H1 (cell line): ENCODE measurements around the gene IFT74. TPM values are rescaled to one million over a fixed set of nuclear protein-coding genes. Genes with fewer than 3 reads are reported as not detected.

Source experiments
- CTCF ChIA-PET: fragments of 300-600 bp; sonication (Branson Sonifier 250); formaldehyde crosslinking; loops from one replicate; lab custom pipeline; 2021; ENCODE audit not compliant: partially characterized antibody; lab: Charles Lee
- POLR2A ChIA-PET: fragments of 300-600 bp; sonication (Branson Sonifier 250); formaldehyde crosslinking; loops from one replicate; lab custom pipeline; 2021; ENCODE audit warnings: inconsistent platforms; ENCODE audit not compliant: partially characterized antibody; lab: Charles Lee
- DNase-seq, 2 experiments: peaks; one replicate each; pipeline versions ENCODE4 v3.0.0 to v3.0.0-alpha.2; 2010 to 2022; ENCODE audit warnings: low spot score in 2 of 2, low read depth in 1 of 2, mixed read lengths in 1 of 2
- FAIRE-seq: peaks from 2 replicates; lab custom pipeline; 2011; peaks lifted over from hg19 to GRCh38; lab: Jason Lieb, UNC
- H2AFZ ChIP-seq: 2 replicates; pipeline ENCODE4 v1.8.1; 2012; ENCODE audit warnings: low read length, inconsistent platforms
- H2AK5ac ChIP-seq: 2 replicates; pipeline ENCODE4 v1.6.1; 2013; ENCODE audit warnings: low read depth, low read length
- H2BK120ac ChIP-seq: replicated peaks from 2 replicates; pipeline ENCODE3; 2013; ENCODE audit warnings: low read depth, low read length, inconsistent platforms
- H2BK12ac ChIP-seq: 2 replicates; pipeline ENCODE4 v1.6.1; 2013; ENCODE audit warnings: low read depth, low read length
- H2BK15ac ChIP-seq: 2 replicates; pipeline ENCODE4 v1.6.1; 2013; ENCODE audit warnings: low read length
- H2BK20ac ChIP-seq: 2 replicates; pipeline ENCODE4 v1.6.1; 2013; ENCODE audit warnings: low read length
- H2BK5ac ChIP-seq: 2 replicates; pipeline ENCODE4 v1.6.1; 2013; ENCODE audit warnings: low read depth, low read length
- H3K14ac ChIP-seq: 2 replicates; pipeline ENCODE4 v1.6.1; 2013; ENCODE audit warnings: inconsistent platforms; ENCODE audit not compliant: insufficient read length
- H3K18ac ChIP-seq: 2 replicates; pipeline ENCODE4 v1.6.1; 2013; ENCODE audit warnings: low read length; ENCODE audit errors: extremely low read depth
- H3K23ac ChIP-seq: 2 replicates; pipeline ENCODE4 v1.6.1; 2013; ENCODE audit warnings: inconsistent platforms; ENCODE audit not compliant: insufficient read length
- H3K23me2 ChIP-seq: 2 replicates; pipeline ENCODE4 v1.6.1; 2013; ENCODE audit warnings: low read depth, low read length
- H3K27ac ChIP-seq: 2 replicates; pipeline ENCODE4 v1.6.1; 2011; ENCODE audit warnings: low read depth, low read length, inconsistent platforms
- H3K27me3 ChIP-seq, 4 experiments: replicated peaks in 1 of 4; 1 replicate in 1 of 4; 2 replicates in 3 of 4; pipeline versions ENCODE4 v1.6.1 to v1.8.1; 2011 to 2013; ENCODE audit warnings: low read length in 3 of 4, mild to moderate bottlenecking in 3 of 4, inconsistent platforms in 2 of 4, mixed read lengths in 2 of 4, moderate library complexity in 1 of 4; ENCODE audit not compliant: control insufficient read depth in 3 of 4, insufficient read depth in 3 of 4; ENCODE audit errors: extremely low read depth in 1 of 4
- H3K36me3 ChIP-seq, 4 experiments: 2 replicates each; pipeline versions ENCODE4 v1.6.1 to v1.8.1; 2011 to 2013; ENCODE audit warnings: mild to moderate bottlenecking in 4 of 4, low read length in 3 of 4, moderate library complexity in 2 of 4, control low read depth in 1 of 4, inconsistent platforms in 1 of 4; ENCODE audit not compliant: insufficient read depth in 4 of 4, control insufficient read depth in 2 of 4
- H3K4ac ChIP-seq: replicated peaks from 2 replicates; pipeline ENCODE3; 2013; ENCODE audit warnings: low read length, low read depth, mixed read lengths, inconsistent platforms; ENCODE audit not compliant: insufficient read length
- H3K4me1 ChIP-seq, 4 experiments: replicated peaks in 1 of 4; 1 replicate in 1 of 4; 2 replicates in 3 of 4; pipeline versions ENCODE4 v1.6.1 to v1.8.1; 2011 to 2013; ENCODE audit warnings: low read length in 3 of 4, inconsistent platforms in 2 of 4, mixed read lengths in 1 of 4; ENCODE audit not compliant: insufficient read depth in 4 of 4, control insufficient read depth in 3 of 4
- H3K4me2 ChIP-seq, 2 experiments: 2 replicates each; pipeline versions ENCODE4 v1.6.1 to v1.8.1; 2011 to 2013; ENCODE audit warnings: low read depth in 2 of 2, low read length in 2 of 2, control low read depth in 1 of 2, inconsistent platforms in 1 of 2, mild to moderate bottlenecking in 1 of 2; ENCODE audit not compliant: insufficient read depth in 1 of 2
- H3K4me3 ChIP-seq, 4 experiments: fragments of 200-600, 300-600 bp in 1 of 4; sonication (generic), shearing (Covaris generic), sonication (Bioruptor Twin) in 1 of 4; 2 replicates each; pipeline versions ENCODE4 v1.5.1 to v1.8.1; 2011 to 2016; ENCODE audit warnings: low read length in 4 of 4, low read depth in 3 of 4, control low read depth in 2 of 4, inconsistent platforms in 2 of 4, mild to moderate bottlenecking in 2 of 4, mixed read lengths in 1 of 4, moderate library complexity in 1 of 4; ENCODE audit not compliant: insufficient read depth in 2 of 4; ENCODE audit errors: extremely low read depth in 1 of 4
- H3K56ac ChIP-seq: replicated peaks from 2 replicates; pipeline ENCODE3; 2013; ENCODE audit warnings: low read depth, mild to moderate bottlenecking, mixed read lengths, low read length, inconsistent platforms; ENCODE audit not compliant: insufficient read length
- H3K79me1 ChIP-seq: 2 replicates; pipeline ENCODE4 v1.6.1; 2013; ENCODE audit warnings: low read depth, low read length, control low read depth
- H3K79me2 ChIP-seq, 2 experiments: 2 replicates each; pipeline versions ENCODE4 v1.6.1 to v1.8.1; 2012 to 2013; ENCODE audit warnings: low read length in 2 of 2, mild to moderate bottlenecking in 2 of 2, inconsistent platforms in 1 of 2; ENCODE audit not compliant: insufficient read depth in 2 of 2, control insufficient read depth in 1 of 2
- H3K9ac ChIP-seq, 4 experiments: replicated peaks in 1 of 4; 1 replicate in 1 of 4; 2 replicates in 3 of 4; pipeline versions ENCODE4 v1.6.1 to v1.8.1; 2011 to 2013; ENCODE audit warnings: low read depth in 3 of 4, low read length in 3 of 4, control low read depth in 2 of 4, mild to moderate bottlenecking in 2 of 4, moderate library complexity in 2 of 4, inconsistent platforms in 1 of 4; ENCODE audit errors: extremely low read depth in 1 of 4
- H3K9me3 ChIP-seq, 2 experiments: 2 replicates each; pipeline versions ENCODE4 v1.6.1 to v1.8.1; 2012 to 2013; ENCODE audit warnings: mild to moderate bottlenecking in 2 of 2, moderate library complexity in 2 of 2, control low read depth in 1 of 2, inconsistent platforms in 1 of 2, low read depth in 1 of 2, low read length in 1 of 2, mixed read lengths in 1 of 2; ENCODE audit not compliant: insufficient read depth in 2 of 2
- H4K20me1 ChIP-seq, 2 experiments: replicated peaks in 1 of 2; 2 replicates each; pipeline versions ENCODE3 to v1.8.1; 2011 to 2013; ENCODE audit warnings: inconsistent platforms in 2 of 2, low read length in 2 of 2, mild to moderate bottlenecking in 1 of 2; ENCODE audit not compliant: insufficient read depth in 2 of 2, control insufficient read depth in 1 of 2
- H4K5ac ChIP-seq: 2 replicates; pipeline ENCODE4 v1.6.1; 2013; ENCODE audit warnings: low read length, low read depth, mixed read lengths, inconsistent platforms; ENCODE audit not compliant: insufficient read length
- H4K8ac ChIP-seq: 2 replicates; pipeline ENCODE4 v1.8.0; 2013; ENCODE audit warnings: mild to moderate bottlenecking, moderate library complexity, low read length, inconsistent platforms; ENCODE audit not compliant: insufficient read depth; ENCODE audit errors: extremely low read depth
- H4K91ac ChIP-seq: replicated peaks from 2 replicates; pipeline ENCODE3; 2013; ENCODE audit warnings: low read length, mixed read lengths, inconsistent platforms; ENCODE audit not compliant: insufficient read length
- CREB1 ChIP-seq: IDR thresholded peaks from 2 replicates; pipeline ENCODE4 v1.6.1; 2012; ENCODE audit warnings: inconsistent platforms
- FOSL1 ChIP-seq: IDR thresholded peaks from 2 replicates; pipeline ENCODE4 v1.6.1; 2011; ENCODE audit warnings: mild to moderate bottlenecking, low read depth, low read length, moderate library complexity; ENCODE audit not compliant: insufficient read depth
- HDAC6 ChIP-seq: IDR thresholded peaks from one replicate; pipeline ENCODE4 v1.7.1; 2012; ENCODE audit warnings: low read depth, mild to moderate bottlenecking, inconsistent platforms, low read length, moderate library complexity
- WGBS, 2 experiments: shearing (Covaris generic) in 1 of 2; methylation state at CpG; one replicate each; pipeline versions ENCODE4 v1.1.6 to v1.1.7; 2013 to 2015; ENCODE audit warnings: low lambda C conversion rate in 2 of 2, mixed read lengths in 2 of 2, inconsistent platforms in 1 of 2, low coverage in 1 of 2, missing lambda C conversion rate in 1 of 2; ENCODE audit not compliant: insufficient replicate concordance in 2 of 2, insufficient coverage in 1 of 2, insufficient read length in 1 of 2; ENCODE audit errors: extremely low coverage in 1 of 2, missing lambda C conversion rate in 1 of 2; 5-methylcytosine and 5-hydroxymethylcytosine counted together
- polyA plus RNA-seq, 7 experiments: library from polyadenylated mRNA; depleted of rRNA in 3 of 7; stranded (reverse) in 5 of 7; unstranded in 2 of 7; fragments of >200 nt in 5 of 7; fragments of 200-250 nt in 2 of 7; gene quantifications; 1 replicate in 5 of 7; 2 replicates in 1 of 7; 4 replicates in 1 of 7; pipeline versions ENCODE4 v1.2.1 to v1.2.3, GENCODE V29; 2011 to 2013; ENCODE audit warnings: missing spikeins in 2 of 7, mixed read lengths in 2 of 7
- total RNA-seq: library from RNA; stranded (reverse); fragmentation: NEBNext Ultra II Directional; extraction: Animal tissue kit (Norgen Biotek cat#: 25700); gene quantifications from 2 replicates; pipeline ENCODE4 v1.2.1, GENCODE V29; 2021

IFT74 gene
- total and polyA plus RNA-seq, 2 of the 8 experiments (the other 6 are each of a cell fraction or from before 2014, with no cell fraction given): 4.4 to 17.8 TPM

DNA sequence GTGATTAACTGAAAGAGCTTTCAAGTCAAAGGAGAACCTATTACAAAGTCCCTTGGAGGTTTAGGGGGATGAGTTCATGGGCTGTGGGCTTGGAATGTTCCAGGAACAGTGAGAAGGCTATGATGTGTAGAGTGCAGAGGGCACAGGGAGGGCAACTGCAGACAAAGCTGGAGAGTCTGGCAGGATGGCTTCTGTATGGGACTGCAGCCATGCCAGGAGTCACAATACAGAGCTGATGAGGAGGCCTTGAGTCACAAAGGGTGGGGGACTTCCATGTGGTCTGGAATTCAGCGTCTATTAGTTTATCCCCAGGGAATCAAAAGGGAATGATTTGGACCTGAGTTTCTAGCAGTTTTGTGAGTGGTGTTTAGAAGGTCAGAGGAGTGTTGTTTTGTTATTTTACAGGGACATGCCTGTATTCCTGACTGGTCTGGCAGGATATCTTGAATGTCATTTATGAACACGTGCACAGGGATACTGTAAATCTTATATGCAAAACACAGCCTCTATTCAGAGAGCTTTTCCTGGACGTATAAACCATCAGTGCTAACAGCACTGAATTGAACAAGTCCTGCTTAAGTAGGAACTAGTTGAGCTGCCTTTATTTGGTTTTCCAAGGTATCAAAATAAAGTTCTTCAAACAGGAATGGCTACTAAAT lies 138.6 kb downstream of the IFT74 start:
- Histone ChIP-seq H2BK15ac (no peak overlapping the region), H3K27me3 (no peaks in the 10 kb centered on the region), H3K14ac (no peak overlapping the region), H4K5ac (no peak overlapping the region), H3K4me3 (no peak overlapping the region), H3K4ac (no peak overlapping the region), H2AK5ac (no peak overlapping the region), H2BK12ac (no peak overlapping the region), H3K9ac (no peak overlapping the region), H3K79me1 (no peaks in the 10 kb centered on the region), H2BK20ac (no peak overlapping the region), H3K27ac (no peak overlapping the region), H3K56ac (no peak overlapping the region), H3K36me3 (no peaks in the 10 kb centered on the region; a peak in 1 of 8 replicates), H2BK5ac (no peak overlapping the region), H4K91ac (no peak overlapping the region), H3K4me2 (no peak overlapping the region), H3K9me3 (peaks cover 0 to 7% of the 10 kb centered on the region in 2 experiments; a peak in 1 of 4 replicates), H3K23ac (no peak overlapping the region), H4K20me1 (no peaks in the 10 kb centered on the region), H2AFZ (no peak overlapping the region), H2BK120ac (no peak overlapping the region), H3K23me2 (no peaks in the 10 kb centered on the region), H3K79me2 (no peaks in the 10 kb centered on the region), H3K4me1 (no peaks in the 10 kb centered on the region), H4K8ac (no peak overlapping the region), H3K18ac (no peak overlapping the region)
- TF ChIP-seq CREB1: no peak
- TF ChIP-seq FOSL1: no peak
- TF ChIP-seq HDAC6: no peak
- WGBS, 2 experiments: 83% methylated on average over 3 of the region's 3 CpGs; no CpG with 5 or more reads in 1 of the 2 experiments
- ChIA-PET POLR2A (no interaction called here), CTCF (interaction anchor here (0.6 to 1.6 kb wide), 8 partner anchors 12 to 153 kb away, joined by 3 to 5 read pairs (median 3); partner anchors contain the start of gene TEK)
- DNase-seq (no peak), FAIRE-seq (no peak)
